Stimulated activated CD8-positive, alpha-beta memory T cell treated with anti-CD3 and anti-CD28 coated beads, Interleukin-15, amount 100 ng/mL, for 48 hours (primary cell): ENCODE results near the gene COA4.
"Not testable (repeated sequence)": the region's sequence is repeated elsewhere in the genome, so short reads cannot be mapped to it uniquely, and the experiment has no call there.

ENCODE experiments used
- DNase-seq, 2 donors: peaks; one replicate each; pipeline ENCODE4 v3.0.0-alpha.2; 2020; ENCODE audit warnings: low read depth in 2 of 2

The COA4 gene

GRCh38 chr11:73876424-73877310, at the start of gene COA4, which contains the start of gene PAAF1:
TSS of gene COA4 (minus strand) at chr11:73876846. CDS start at chr11:73873378, 3,468 bp downstream.
TSS of gene PAAF1 (plus strand) at chr11:73876999. CDS start at chr11:73877022, 23 bp downstream.
- peak; percentile 92 to 94 for DNase-seq

GRCh38 chr11:73921180-73921579, 44.5 kb upstream of the COA4 start:
- DNase-seq: no peak

GRCh38 chr11:73916435-73916834, 39.8 kb upstream of the COA4 start:
- DNase-seq: no peak

- DNase-seq: no peak
These were observed 37.6 kb upstream of the COA4 start for GRCh38 chr11:73914284-73914683.

GRCh38 chr11:73913472-73913871, 36.8 kb upstream of the COA4 start:
- DNase-seq: no peak

GRCh38 chr11:73912026-73912425, 35.4 kb upstream of the COA4 start:
- DNase-seq: no peak

GRCh38 chr11:73907191-73907590, 30.5 kb upstream of the COA4 start:
- no peak for DNase-seq

- no peak for DNase-seq
These were observed 25.7 kb upstream of the COA4 start for GRCh38 chr11:73902303-73902702.

GRCh38 chr11:73894725-73895335, 18.2 kb upstream of the COA4 start:
- DNase-seq: no peak

- no peak for DNase-seq
These were observed 16.4 kb upstream of the COA4 start for GRCh38 chr11:73893041-73893440.

- DNase-seq: no peak
These were observed 12.9 kb upstream of the COA4 start for GRCh38 chr11:73889536-73889935.

GRCh38 chr11:73889019-73889418, 12.4 kb upstream of the COA4 start:
- no peak for DNase-seq

GRCh38 chr11:73888244-73888643, 11.6 kb upstream of the COA4 start:
- no peak for DNase-seq

- DNase-seq: no peak
These were observed 7.2 kb upstream of the COA4 start for GRCh38 chr11:73883856-73884255.

GRCh38 chr11:73880449-73880848, 3.8 kb upstream of the COA4 start:
- DNase-seq: not testable (repeated sequence)

GRCh38 chr11:73878771-73879170, 2.1 kb upstream of the COA4 start:
- no peak for DNase-seq

- no peak for DNase-seq
These were observed 806 bp downstream of the COA4 start for GRCh38 chr11:73875840-73876239.

GRCh38 chr11:73875380-73875779, 1.3 kb downstream of the COA4 start:
- no peak for DNase-seq

GRCh38 chr11:73872749-73873357, 3.8 kb downstream of the COA4 start:
- no peak for DNase-seq

GRCh38 chr11:73870261-73870660, 6.4 kb downstream of the COA4 start:
- no peak for DNase-seq

GRCh38 chr11:73869332-73869949, 7.2 kb downstream of the COA4 start:
- no peak for DNase-seq

GRCh38 chr11:73866586-73866996, 10.1 kb downstream of the COA4 start:
- DNase-seq: no peak
